ENCODE results near the gene RIMBP2.
A peak's percentile ranks its signal among the peaks of the same experiment; 100 is the strongest.

Gene RIMBP2

GRCh38 chr12:130715998-130716968 is at the start of gene RIMBP2 (continued):
- TF ChIP-seq ZNF518A (tag by site-specific recombination; conservative IDR thresholded peaks at IDR 0.05; ENCODE audit: low read depth) (no peak), ZNF658 (tag by site-specific recombination; IDR thresholded peaks at IDR 0.05) (no peak), ZNF544 (tag by site-specific recombination; IDR thresholded peaks at IDR 0.05) (0 out of 2 replicates have a peak, but pooled peaks have one; percentile 51), ZNF830 (tag by site-specific recombination; IDR thresholded peaks at IDR 0.05; ENCODE audit: low read depth) (no peak), ZNF169 (tag by site-specific recombination; IDR thresholded peaks at IDR 0.05) (peak; percentile 98), ZSCAN30 (tag by site-specific recombination; IDR thresholded peaks at IDR 0.05) (no peak), ZBTB6 (tag by site-specific recombination; IDR thresholded peaks at IDR 0.05) (no peak), ZNF670 (tag by site-specific recombination; IDR thresholded peaks at IDR 0.05; ENCODE audit: low read depth) (no peak), ZNF561 (tag by site-specific recombination; IDR thresholded peaks at IDR 0.05; ENCODE audit: borderline replicate concordance) (no peak), FEZF1 (tag by site-specific recombination; IDR thresholded peaks at IDR 0.05) (no peak), ZSCAN4 (tag by site-specific recombination; IDR thresholded peaks at IDR 0.05) (peak; percentile 84), ZSCAN23 (tag by site-specific recombination; IDR thresholded peaks at IDR 0.05) (no peak), REPIN1 (tag by site-specific recombination; IDR thresholded peaks at IDR 0.05; ENCODE audit: low read depth) (no peak), ZNF423 (tag by site-specific recombination; IDR thresholded peaks at IDR 0.05) (no peak), ZNF24 (tag by site-specific recombination; IDR thresholded peaks at IDR 0.05) (no peak), PRDM10 (tag by site-specific recombination; IDR thresholded peaks at IDR 0.05) (no peak), ZSCAN16 (tag by site-specific recombination; IDR thresholded peaks at IDR 0.05) (no peak), ZBTB49 (tag by site-specific recombination; IDR thresholded peaks at IDR 0.05; ENCODE audit: low read depth) (no peak), MYNN (tag by site-specific recombination; IDR thresholded peaks at IDR 0.05; ENCODE audit: borderline replicate concordance) (no peak), PRDM4 (tag by site-specific recombination; IDR thresholded peaks at IDR 0.05) (no peak), ZNF292 (tag by site-specific recombination; IDR thresholded peaks at IDR 0.05; ENCODE audit: borderline replicate concordance, low read depth) (no peak)

Data from HEK293 (cell line).